ENCODE data around the gene MAML3. TPM values are rescaled to one million over a fixed set of nuclear protein-coding genes. Genes with fewer than 3 reads are reported as not detected.

Gene MAML3
- total RNA-seq, 2 donors from 2014 or later = 9.3 to 10.1 TPM

DNA sequence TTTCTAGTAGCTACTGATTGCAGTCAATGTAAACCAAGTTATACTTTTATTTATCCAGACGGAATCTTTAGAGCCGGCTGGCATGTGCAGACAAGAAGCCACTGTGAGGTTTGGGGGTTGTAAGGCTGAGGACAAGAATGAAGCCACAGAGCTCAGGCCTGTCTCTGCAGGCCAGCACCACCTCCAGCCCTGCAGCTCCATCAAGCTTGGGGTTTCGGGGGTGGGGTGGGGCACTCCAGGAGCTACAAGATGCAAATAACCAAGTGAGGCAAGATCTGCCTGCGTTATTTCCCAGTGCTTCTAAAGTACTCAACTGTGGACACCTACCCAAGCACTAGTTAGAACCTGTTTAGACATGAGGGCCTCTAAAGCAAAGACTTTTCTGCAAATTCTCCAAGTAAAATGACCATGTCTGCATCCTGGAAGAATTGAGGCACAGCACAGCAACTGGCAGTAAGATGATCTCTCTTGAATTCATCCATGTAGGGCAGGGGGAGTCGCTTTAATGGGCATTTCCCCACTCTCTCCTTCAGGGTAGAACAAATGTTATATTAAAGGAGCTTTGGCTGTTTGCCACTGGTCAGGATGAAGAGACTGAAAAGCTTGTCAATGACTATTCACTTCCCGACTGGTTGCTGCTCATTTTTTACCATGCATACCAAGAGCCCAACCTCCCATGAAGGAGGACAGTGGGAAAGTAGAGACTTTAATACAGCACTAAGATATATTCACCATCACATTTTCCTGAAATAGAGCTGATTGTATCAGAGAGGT, 265.8 kb downstream of the MAML3 start:
- TF ChIP-seq, protein P1, sequence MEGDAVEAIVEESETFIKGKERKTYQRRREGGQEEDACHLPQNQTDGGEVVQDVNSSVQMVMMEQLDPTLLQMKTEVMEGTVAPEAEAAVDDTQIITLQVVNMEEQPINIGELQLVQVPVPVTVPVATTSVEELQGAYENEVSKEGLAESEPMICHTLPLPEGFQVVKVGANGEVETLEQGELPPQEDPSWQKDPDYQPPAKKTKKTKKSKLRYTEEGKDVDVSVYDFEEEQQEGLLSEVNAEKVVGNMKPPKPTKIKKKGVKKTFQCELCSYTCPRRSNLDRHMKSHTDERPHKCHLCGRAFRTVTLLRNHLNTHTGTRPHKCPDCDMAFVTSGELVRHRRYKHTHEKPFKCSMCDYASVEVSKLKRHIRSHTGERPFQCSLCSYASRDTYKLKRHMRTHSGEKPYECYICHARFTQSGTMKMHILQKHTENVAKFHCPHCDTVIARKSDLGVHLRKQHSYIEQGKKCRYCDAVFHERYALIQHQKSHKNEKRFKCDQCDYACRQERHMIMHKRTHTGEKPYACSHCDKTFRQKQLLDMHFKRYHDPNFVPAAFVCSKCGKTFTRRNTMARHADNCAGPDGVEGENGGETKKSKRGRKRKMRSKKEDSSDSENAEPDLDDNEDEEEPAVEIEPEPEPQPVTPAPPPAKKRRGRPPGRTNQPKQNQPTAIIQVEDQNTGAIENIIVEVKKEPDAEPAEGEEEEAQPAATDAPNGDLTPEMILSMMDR (IDR thresholded peaks at IDR 0.05) = no peak
- Histone ChIP-seq H3K27me3 (no peaks in the 10 kb centered on the region), H3K4me3 (no peak overlapping the region), H3K36me3 (no peaks in the 10 kb centered on the region), H3K4me1 (no peaks in the 10 kb centered on the region), H3K27ac (no peak overlapping the region), H3K9ac (ENCODE audit: low read depth in 2 of 2, low read length in 2 of 2) (no peak overlapping the region), H3K9me3 (no peaks in the 10 kb centered on the region)
- DNase-seq = no peak
- intact Hi-C loops (cut with DNase I) = no loop called here

DNA sequence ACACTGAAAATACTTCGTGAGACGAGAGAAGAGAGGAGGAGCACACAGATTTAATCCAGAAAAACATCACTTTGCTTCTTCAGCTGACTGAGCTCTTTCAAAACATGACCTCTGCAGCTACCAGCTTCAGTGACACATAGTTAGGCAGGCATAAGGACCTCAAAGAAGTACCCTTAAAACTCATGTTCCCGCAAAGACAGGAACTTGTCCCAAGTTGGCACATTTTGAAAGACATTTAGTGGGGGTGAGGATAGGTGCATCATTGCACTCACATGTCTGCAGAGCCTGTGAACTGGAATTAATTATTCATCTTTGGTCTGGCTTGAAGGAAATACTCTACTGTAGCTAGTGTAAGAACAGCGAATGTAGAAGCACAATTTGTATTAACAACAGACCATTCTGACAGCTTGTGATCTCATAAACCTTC, 266.6 kb downstream of the MAML3 start:
- intact Hi-C loops (cut with DNase I) = no loop called here
- H3K9ac ChIP-seq (ENCODE audit: low read depth in 2 of 2, low read length in 2 of 2) = no peak overlapping the region
- H3K36me3 ChIP-seq = no peaks in the 10 kb centered on the region
- H3K4me3 ChIP-seq = no peak overlapping the region
- H3K27me3 ChIP-seq = no peaks in the 10 kb centered on the region
- no peaks in the 10 kb centered on the region for H3K9me3 ChIP-seq
- no peak overlapping the region for H3K27ac ChIP-seq
- no peaks in the 10 kb centered on the region for H3K4me1 ChIP-seq
- no peak for DNase-seq
- TF ChIP-seq, protein P1 (IDR thresholded peaks at IDR 0.05) = no peak

DNA sequence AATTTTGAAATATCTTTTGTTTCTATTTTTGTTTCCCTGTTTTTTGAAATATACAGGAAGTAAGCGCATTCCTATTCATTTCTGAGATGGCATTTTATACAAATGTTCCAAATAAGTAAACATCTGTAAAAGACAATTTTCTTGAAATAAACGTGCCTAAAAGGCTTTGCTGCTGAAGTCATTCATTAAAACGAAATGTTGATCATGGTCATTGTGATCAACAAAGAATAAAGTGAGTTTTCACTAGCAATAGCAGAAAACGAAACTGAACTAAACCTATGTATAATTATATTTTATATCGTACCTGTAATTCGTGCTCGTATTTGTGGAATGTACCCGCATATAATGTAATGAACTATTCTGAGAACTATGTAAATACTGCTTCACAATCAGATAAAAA, 267.2 kb downstream of the MAML3 start:
- no peak overlapping the region for H3K9ac ChIP-seq (ENCODE audit: low read depth in 2 of 2, low read length in 2 of 2)
- intact Hi-C loops (cut with DNase I) = no loop called here
- no peak overlapping the region for H3K27ac ChIP-seq
- no peak overlapping the region for H3K4me3 ChIP-seq
- no peaks in the 10 kb centered on the region for H3K36me3 ChIP-seq
- H3K27me3 ChIP-seq = no peaks in the 10 kb centered on the region
- H3K9me3 ChIP-seq = no peaks in the 10 kb centered on the region
- TF ChIP-seq, protein P1 (IDR thresholded peaks at IDR 0.05) = no peak
- no peak for DNase-seq
- H3K4me1 ChIP-seq = no peaks in the 10 kb centered on the region

DNA sequence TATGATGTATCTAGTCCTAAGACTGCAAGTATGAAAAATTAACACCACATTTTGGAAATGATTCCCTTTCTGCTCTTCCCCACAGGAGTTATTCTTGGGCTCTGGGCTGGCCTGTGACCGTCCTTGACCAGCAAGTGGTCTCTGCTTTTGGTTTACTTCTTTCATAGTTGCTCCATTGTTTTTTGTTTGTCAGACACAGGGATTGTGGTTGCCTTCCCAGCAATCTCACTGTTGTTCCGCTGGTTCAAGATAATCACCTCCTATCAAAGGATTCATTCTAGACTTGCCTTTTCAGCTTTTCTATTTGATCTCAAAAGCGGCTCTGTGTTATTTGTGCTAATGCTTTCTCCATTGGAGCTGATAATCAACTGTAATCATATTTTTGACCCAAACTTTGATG, 269.5 kb downstream of the MAML3 start:
- Histone ChIP-seq H3K36me3 (no peaks in the 10 kb centered on the region), H3K4me1 (no peaks in the 10 kb centered on the region), H3K27ac (no peak overlapping the region), H3K9ac (ENCODE audit: low read depth in 2 of 2, low read length in 2 of 2) (no peak overlapping the region), H3K9me3 (no peaks in the 10 kb centered on the region), H3K27me3 (no peaks in the 10 kb centered on the region), H3K4me3 (no peak overlapping the region)
- no peak for DNase-seq
- intact Hi-C loops (cut with DNase I) = no loop called here
- TF ChIP-seq, protein P1 (IDR thresholded peaks at IDR 0.05) = no peak

DNA sequence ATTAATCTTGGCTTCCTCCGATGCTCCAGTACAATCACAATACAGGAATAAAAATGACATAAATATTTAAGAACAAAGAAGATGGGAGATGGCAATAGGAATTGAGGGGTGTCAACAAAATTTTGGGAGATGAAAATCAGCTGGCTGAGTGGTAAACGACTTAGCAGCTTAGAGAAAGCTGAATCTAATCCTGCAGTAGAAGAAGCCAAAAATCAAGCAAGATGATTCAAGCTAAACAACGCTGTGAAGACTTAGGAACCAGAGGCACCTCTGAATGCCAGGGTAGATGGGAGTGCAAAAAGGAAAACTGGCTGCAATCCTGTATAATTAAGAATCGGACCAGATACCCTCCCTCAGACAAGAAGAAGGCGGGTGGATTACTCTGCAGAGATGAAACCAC, 273.1 kb downstream of the MAML3 start:
- Histone ChIP-seq H3K4me1 (no peaks in the 10 kb centered on the region), H3K27me3 (no peaks in the 10 kb centered on the region), H3K9ac (ENCODE audit: low read depth in 2 of 2, low read length in 2 of 2) (no peak overlapping the region), H3K9me3 (no peaks in the 10 kb centered on the region), H3K27ac (no peak overlapping the region), H3K36me3 (no peaks in the 10 kb centered on the region), H3K4me3 (no peak overlapping the region)
- DNase-seq = no peak
- TF ChIP-seq, protein P1 (IDR thresholded peaks at IDR 0.05) = no peak
- intact Hi-C loops (cut with DNase I) = no loop called here
